GM23338 (cell line): ENCODE measurements around the gene RNF217.

Experiments
- CTCF ChIP-seq, 2 experiments: fragments of 200-600 bp in 1 of 2; sonication (generic) in 1 of 2; conservative IDR thresholded peaks; 2 replicates each; pipeline versions ENCODE4 v1.5.1 to v1.6.1; 2016 to 2017; ENCODE audit warnings: antibody characterized with exemption in 2 of 2, low read depth in 2 of 2, mild to moderate bottlenecking in 2 of 2, moderate library complexity in 1 of 2
- JUNB ChIP-seq: IDR thresholded peaks from one replicate; pipeline ENCODE4 v1.6.1; 2016; ENCODE audit warnings: antibody characterized with exemption; ENCODE audit not compliant: unreplicated experiment

- TF ChIP-seq CTCF (conservative IDR thresholded peaks at IDR 0.05; ENCODE audit: low read depth in 2 of 2) = no peak
- TF ChIP-seq JUNB = no peak
Measured at GRCh38 chr6:125111219-125111983, 149.2 kb downstream of the RNF217 start.
